Measurements from ENCODE around the gene NELFCD. TPM values are rescaled to one million over a fixed set of nuclear protein-coding genes. Genes with fewer than 3 reads are reported as not detected.

Gene NELFCD
- total RNA-seq, 1 experiment from 2014 or later: 88.2 TPM

GRCh38 chr20:58988565-58988882, 7.5 kb downstream of the NELFCD start (continued):
- no peak for TF ChIP-seq MAX (IDR thresholded peaks at IDR 0.05)
- TF ChIP-seq SP1 (IDR thresholded peaks at IDR 0.05; ENCODE audit: low read depth): no peak
- no peak for TF ChIP-seq YY1 (IDR thresholded peaks at IDR 0.05; ENCODE audit: extremely low read depth, insufficient replicate concordance, low read depth, low read length)
- no peak for TF ChIP-seq CTCF (IDR thresholded peaks at IDR 0.05 in 2 of 3, conservative IDR thresholded peaks at IDR 0.05 in 1 of 3; ENCODE audit: borderline replicate concordance in 1 of 3, insufficient read depth in 1 of 3, low read depth in 2 of 3, low read length in 2 of 3)
- no peak for TF ChIP-seq EGR1 (IDR thresholded peaks at IDR 0.05; ENCODE audit: low read depth)
- no peak for TF ChIP-seq EZH2phosphoT487 (IDR thresholded peaks at IDR 0.05; ENCODE audit: borderline replicate concordance)
- no peak for TF ChIP-seq EZH2 (IDR thresholded peaks at IDR 0.05)
- TF ChIP-seq RAD21 (IDR thresholded peaks at IDR 0.05; ENCODE audit: low read depth): no peak
- no peak for TF ChIP-seq POLR2A (IDR thresholded peaks at IDR 0.05; ENCODE audit: borderline replicate concordance, extremely low read depth, insufficient read depth, insufficient read length)

- BruUV-seq (replicated peaks): TSS peak; percentile 1
- ATAC-seq: no peak
- POLR2A ChIA-PET: no interaction called here
These were observed 8.1 kb downstream of the NELFCD start for GRCh38 chr20:58989196-58989595.

More at GRCh38 chr20:58989196-58989595, 8.1 kb downstream of the NELFCD start:
- ChIA-PET CTCF (no interaction called here), RAD21 (ENCODE audit: low non-redundant PET in 1 of 2, low total read pairs in 2 of 2, uncharacterized antibody in 2 of 2, unreplicated experiment in 2 of 2) (no interaction called here)
- TF ChIP-seq REST (IDR thresholded peaks at IDR 0.05; ENCODE audit: low read depth) (no peak), ZFX (IDR thresholded peaks at IDR 0.05) (no peak), RAD21 (IDR thresholded peaks at IDR 0.05; ENCODE audit: low read depth) (no peak), POLR2AphosphoS5 (IDR thresholded peaks at IDR 0.05; ENCODE audit: low read depth, low read length) (no peak), ELF1 (IDR thresholded peaks at IDR 0.05; ENCODE audit: borderline replicate concordance, low read depth) (no peak), EZH2phosphoT487 (IDR thresholded peaks at IDR 0.05; ENCODE audit: borderline replicate concordance) (no peak), JUND (IDR thresholded peaks at IDR 0.05) (no peak), ZBTB33 (IDR thresholded peaks at IDR 0.05; ENCODE audit: extremely low read depth, insufficient replicate concordance, low read length) (no peak), EZH2 (IDR thresholded peaks at IDR 0.05) (no peak), YY1 (IDR thresholded peaks at IDR 0.05; ENCODE audit: extremely low read depth, insufficient replicate concordance, low read depth, low read length) (no peak), SRF (IDR thresholded peaks at IDR 0.05; ENCODE audit: low read depth) (no peak), SIN3A (IDR thresholded peaks at IDR 0.05; ENCODE audit: low read depth) (no peak), TCF7L2 (IDR thresholded peaks at IDR 0.05; ENCODE audit: borderline replicate concordance, extremely low read depth, insufficient read depth, insufficient read length) (no peak), EGR1 (IDR thresholded peaks at IDR 0.05; ENCODE audit: low read depth) (no peak), CEBPB (IDR thresholded peaks at IDR 0.05; ENCODE audit: low read depth) (no peak), POLR2A (IDR thresholded peaks at IDR 0.05; ENCODE audit: borderline replicate concordance, extremely low read depth, insufficient read depth, insufficient read length) (no peak)
- Histone ChIP-seq H3K9ac (ENCODE audit: low read length) (no peak overlapping the region), H3K4me2 (ENCODE audit: low read length) (no peak overlapping the region), H3K79me2 (ENCODE audit: insufficient read depth, low read length) (peaks cover 54% of the 10 kb centered on the region), H3K36me3 (ENCODE audit: control insufficient read depth in 1 of 2, insufficient read depth in 2 of 2, low read length in 2 of 2) (peaks cover 64 to 78% of the 10 kb centered on the region in 2 experiments), H3K9me2 (ENCODE audit: insufficient read depth) (no peaks in the 10 kb centered on the region), H4K20me1 (ENCODE audit: insufficient read depth) (no peaks in the 10 kb centered on the region), H3K27me3 (ENCODE audit: insufficient read depth, low read length) (no peaks in the 10 kb centered on the region), H3K4me3 (replicated peaks in 1 of 2; ENCODE audit: low read depth in 1 of 2, low read length in 2 of 2) (no peak overlapping the region), H3K27ac (ENCODE audit: low read depth, low read length) (no peak overlapping the region), H2AFZ (ENCODE audit: low read depth, low read length, poor library complexity, severe bottlenecking) (no peak overlapping the region), H3K9me3 (ENCODE audit: control insufficient read depth in 1 of 2, insufficient read depth in 1 of 2, low read depth in 1 of 2, low read length in 2 of 2) (no peaks in the 10 kb centered on the region), H3K4me1 (ENCODE audit: control insufficient read depth in 1 of 2, insufficient read depth in 2 of 2, low read length in 2 of 2) (no peaks in the 10 kb centered on the region)
- DNase-seq (ENCODE audit: low read depth, low spot score): no peak
- intact Hi-C loops (cut with micrococcal nuclease): loop anchor here (10.0 kb wide), 1 partner anchor 84 kb away; no protein-coding TSS in a partner anchor
